HG03159 (cell line): ENCODE data around the gene TBC1D22A.

ENCODE experiments used
- ATAC-seq: cut with Tn5 transposase; IDR thresholded peaks from one replicate; pipeline ENCODE4 v1.9.1; 2021; ENCODE audit warnings: mild to moderate bottlenecking, moderate library complexity; ENCODE audit not compliant: unreplicated experiment

Gene TBC1D22A

DNA sequence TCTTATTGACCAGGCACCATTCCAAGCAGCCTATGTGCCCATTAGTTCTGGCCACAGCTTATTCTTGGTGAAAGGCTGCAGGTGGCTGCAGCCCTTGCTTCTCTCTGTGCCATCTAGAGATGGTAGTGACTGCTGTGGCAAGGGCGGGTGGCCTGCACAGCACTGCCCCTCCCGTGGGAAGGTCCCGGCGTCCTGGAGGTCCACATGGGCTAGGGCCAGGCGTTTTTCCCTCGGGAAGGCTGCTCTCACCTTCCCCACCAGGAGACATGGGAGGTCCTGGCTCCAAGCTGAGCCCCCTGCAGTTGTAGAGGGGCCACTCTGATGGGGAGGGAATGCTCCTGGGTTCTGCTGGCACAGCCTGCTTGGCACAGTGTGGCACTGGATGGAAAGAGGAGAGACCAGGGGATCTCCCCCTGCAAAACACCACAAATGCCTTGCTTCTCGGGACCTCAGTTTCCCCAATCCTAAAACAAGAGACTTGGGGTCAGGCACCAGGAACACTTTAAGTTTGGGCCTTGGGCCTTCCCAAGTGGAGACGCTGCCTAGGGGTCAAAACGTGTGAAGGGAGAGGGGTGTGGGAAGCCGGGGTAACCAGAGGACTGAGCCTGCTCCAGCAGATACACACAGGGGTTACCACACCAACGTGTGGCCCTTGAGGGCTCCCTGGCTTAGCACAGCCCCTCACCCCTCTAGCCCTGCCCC lies 10.0 kb upstream of the TBC1D22A start:
- ATAC-seq: no peak

- no peak for ATAC-seq
These were observed 9.5 kb upstream of the TBC1D22A start for GRCh38 chr22:46752988-46753310.

DNA sequence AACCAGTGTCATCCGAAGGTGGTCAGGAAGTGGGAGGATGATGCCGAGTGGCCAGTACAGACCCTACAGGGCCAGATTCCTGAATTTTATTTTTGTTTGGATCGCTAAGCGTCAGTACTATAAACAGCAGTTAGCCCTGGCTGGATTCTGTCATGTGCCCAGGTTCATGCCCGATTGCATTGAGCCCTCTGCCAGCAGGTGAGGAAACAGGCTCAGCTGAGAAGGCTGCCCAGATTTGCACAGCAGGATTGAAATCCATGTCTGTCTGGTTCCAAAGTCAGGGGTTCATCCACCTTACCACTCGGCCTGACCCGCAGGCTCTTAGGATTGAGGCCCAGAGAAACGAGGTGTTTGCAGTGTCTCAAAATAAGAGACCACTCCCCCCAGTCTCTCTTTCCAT lies 9.1 kb upstream of the TBC1D22A start:
- ATAC-seq: no peak

DNA sequence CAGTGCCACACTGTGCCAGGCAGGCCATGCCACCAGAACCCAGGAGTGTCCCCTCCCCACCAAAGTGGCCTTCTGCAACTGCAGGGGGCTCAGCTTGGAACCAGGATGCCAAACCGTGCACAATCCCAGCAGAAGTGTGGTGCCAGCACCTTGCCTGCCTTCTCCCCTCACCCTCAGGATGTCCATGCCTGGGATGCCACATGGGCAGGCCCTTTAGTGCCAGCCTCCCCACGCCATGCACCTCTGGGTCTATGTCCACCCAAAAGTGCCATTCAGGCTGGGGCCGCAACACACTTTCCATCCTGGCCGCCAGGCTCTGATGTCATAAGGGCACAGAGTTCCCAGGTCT lies 8.7 kb upstream of the TBC1D22A start:
- ATAC-seq: no peak

DNA sequence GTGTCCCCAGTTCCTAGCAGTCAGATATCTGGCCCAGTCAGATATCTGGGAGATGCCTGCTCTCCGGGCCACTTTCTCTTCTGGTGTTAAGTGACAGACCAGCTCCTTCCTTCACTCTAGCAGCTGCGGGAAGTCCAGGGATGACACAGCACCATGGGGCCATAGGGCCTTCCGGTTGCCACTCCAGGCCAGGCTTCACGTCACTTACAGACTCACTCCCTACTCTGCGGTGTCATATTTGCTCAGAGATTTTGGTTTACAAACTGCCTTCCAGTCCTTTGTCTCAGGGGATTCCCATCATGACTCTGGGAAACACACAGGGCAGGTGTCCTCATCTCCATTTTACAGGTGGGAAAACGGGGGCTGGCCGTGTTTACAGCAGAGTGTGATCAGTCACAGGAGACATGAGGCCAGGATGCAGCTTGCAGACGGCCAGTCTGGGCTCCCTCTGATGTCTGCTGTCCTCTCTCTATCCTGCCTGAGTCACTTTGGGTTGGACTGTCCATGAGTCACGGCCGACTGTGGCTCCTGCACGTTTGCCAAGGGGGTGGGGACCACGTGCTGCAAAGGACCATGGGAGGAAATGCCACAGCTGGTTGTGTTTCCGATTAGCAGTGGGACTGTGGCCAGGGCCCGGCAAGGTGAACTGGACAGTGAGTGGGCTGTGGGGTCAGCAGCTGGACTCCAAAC lies 8.2 kb upstream of the TBC1D22A start:
- ATAC-seq: no peak

DNA sequence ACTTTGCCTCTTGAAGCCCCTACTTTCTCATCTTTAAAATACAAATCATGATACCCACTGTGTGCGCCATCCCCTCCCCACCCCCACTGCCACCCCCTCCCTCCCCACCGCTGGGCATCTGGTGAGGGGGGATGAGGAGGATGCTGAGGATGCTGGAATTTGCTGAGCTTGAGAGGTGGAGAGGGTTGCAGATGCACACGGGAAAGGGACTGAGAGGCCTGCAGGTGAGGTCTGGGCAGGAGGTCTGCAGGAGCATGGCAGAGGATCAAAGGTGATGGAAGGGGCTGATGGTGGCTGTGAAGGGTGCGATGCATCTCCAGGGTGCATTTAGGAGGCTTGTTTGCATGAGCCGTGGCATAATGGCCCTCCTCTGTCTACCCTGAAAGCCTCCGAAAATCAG lies 7.6 kb upstream of the TBC1D22A start:
- no peak for ATAC-seq

DNA sequence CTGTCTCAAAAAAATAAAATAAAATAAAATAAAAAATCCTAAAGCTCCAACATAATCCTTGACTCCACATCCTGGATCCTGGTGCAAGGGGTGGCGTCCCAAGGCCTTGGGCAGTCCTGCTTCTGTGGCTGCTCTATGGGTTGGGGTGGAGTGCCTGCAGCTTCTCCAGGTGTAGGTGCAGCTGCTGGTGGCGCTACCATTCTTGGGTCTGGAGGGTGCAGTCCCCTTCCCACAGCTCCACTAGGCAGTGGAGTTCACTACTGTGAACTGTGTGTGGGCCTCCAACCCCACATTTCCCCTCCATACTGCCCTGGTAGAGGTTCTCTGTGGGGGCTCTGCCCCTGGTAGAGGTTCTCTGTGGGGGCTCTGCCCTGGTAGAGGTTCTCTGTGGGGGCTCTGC lies 6.9 kb upstream of the TBC1D22A start:
- ATAC-seq: no peak

GRCh38 chr22:46756097-46756496 lies 6.4 kb upstream of the TBC1D22A start:
- no peak for ATAC-seq

DNA sequence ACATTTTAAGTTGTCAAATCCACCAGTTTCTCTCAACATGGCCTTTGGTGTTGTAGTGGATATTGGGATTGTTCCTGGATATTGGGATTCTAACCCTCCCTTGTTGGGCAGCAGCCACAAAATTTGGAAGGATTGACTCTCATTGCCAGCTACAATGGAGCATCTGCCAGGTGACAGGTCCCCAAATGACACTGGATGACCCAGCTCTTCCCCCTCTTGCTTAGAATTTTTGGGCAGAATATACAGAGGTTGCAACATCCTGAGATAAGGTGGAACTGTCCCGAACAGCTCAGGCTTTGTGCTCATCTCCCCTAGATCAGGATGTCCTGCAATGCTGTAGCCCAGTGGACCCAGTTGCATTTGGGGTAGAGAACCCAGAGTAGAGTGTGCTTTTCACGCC lies 5.3 kb upstream of the TBC1D22A start:
- ATAC-seq: no peak

DNA sequence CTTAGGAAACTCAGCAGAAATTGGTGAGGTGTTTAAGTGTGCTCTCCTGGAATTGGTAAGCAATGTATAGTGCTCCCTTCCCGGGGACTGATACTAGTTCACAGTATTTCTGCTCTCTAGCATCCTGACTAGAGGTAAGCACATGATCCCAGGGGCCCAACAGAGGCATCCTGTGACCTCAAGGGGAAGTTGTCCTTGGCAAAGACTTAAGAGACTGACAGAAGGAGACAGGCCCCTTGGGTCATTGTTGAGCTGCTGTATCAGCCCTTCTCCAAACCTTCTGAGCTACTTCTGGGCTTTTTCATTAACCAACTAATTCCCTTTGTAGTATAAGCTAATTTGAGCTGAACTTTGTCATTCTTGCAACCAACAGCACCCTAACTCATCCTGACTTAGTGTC lies 4.3 kb upstream of the TBC1D22A start:
- ATAC-seq: no peak

DNA sequence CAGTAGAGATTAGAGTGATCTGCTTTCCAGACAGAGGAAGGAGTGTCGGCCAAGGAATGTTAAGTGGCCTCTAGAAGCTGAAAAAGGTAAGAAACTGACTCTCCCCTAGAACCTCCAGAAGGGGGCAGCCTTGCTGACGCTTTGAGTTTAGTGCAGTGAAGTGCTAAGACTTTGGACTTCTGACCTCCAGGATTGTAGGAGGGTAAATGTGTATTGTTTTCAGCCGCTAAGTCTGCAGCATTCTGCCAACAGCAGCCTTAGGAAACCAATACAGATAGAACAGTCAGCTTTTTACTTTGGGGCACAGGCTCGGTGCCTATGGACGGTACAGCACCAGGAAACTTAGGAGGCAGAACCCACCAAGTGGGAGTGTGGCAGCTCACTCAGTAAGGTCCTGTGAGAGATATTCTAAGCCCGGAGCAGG lies 3.6 kb upstream of the TBC1D22A start:
- no peak for ATAC-seq

DNA sequence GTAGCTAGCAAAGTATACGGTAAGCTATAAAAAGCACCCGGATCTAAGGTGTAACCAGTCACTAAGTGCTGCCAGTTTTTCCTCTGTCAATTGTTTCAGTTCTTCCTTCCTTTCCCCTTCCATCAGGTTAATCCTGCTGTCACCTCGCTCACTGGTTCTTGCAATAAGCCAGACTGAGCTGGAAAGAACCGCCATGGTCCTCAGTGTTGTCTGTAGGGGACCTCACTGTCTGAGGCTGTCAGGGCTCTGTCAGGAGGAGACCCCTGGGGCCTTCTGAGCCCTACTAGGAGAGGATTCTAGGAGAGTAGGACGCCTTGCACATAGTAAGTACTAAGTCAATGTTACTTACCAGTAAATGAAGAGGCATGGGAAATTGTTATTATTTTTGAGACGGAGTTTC lies 1.4 kb upstream of the TBC1D22A start:
- ATAC-seq: no peak

- no peak for ATAC-seq
These were observed 762 bp upstream of the TBC1D22A start for GRCh38 chr22:46761539-46762237.

DNA sequence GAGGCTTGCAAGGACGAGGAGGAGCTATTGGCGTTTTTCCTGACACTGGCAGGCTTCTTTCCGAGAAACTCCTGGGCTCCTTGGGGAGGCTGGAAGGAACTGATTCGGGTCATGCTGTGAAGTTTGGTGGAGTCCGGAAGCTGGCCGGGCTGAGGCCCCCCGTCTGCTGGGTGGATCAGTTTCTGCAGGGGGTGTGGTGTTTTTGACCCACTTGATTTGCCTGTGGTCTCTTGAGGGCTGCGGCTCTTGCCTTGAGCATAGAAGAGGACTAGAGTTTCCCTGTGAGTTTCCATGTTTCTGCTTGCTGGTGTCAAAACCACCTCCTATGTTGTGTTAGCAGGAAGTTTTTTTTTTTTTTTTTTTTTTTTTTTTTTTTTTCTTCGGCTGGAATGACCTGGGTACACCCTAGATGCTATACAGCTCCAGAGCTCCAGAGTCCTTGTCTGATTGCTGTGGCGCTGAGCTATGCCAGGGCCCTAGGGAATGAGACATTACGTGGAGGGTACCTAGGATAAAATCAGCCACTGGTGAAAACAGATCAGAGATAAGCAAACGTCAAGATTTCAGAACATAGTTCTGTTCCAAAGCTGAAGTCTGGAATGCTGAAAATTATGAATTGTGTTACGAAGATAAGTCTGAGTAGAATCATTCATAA lies 728 bp downstream of the TBC1D22A start:
- no peak for ATAC-seq

- no peak for ATAC-seq
These were observed 1.8 kb downstream of the TBC1D22A start for GRCh38 chr22:46764140-46764680.

- no peak for ATAC-seq
These were observed 2.5 kb downstream of the TBC1D22A start for GRCh38 chr22:46764779-46765485.

- no peak for ATAC-seq
These were observed 4.2 kb downstream of the TBC1D22A start for GRCh38 chr22:46766611-46767010.

DNA sequence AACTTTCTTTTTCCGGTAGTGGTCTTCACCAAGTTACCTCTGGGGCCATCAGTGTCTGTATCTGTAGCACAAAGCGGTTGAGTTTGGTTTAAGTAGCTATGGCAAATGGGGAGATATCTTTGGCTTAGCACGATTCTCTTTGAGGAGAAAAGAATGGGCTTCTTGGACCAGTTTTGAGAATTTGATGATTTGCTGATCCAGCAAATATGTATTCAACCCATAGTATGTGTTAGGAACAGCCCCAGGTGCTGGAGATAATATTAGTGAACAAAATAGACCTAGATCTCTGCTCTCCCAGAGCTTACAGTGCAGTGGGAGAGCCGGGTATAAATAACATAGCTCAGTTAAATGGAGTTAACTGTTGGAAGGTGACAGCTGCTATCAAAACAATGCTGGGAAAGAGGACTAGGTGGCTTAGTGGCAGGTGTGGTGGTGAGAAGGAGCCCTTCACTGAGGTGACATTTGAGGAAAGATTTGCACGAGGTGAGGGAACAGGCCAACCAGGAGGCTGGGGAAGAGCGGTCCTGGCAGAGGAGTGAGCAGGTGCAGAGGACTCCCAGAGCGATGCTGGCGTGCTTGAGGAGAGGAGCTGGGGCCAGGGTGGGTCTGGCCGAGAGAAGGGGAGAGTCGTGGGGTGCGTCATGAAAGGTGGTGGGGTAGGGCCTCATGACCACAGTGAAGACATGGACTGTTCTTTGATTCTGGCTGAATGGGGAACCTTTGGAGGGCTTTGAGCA lies 5.0 kb downstream of the TBC1D22A start:
- ATAC-seq: no peak

DNA sequence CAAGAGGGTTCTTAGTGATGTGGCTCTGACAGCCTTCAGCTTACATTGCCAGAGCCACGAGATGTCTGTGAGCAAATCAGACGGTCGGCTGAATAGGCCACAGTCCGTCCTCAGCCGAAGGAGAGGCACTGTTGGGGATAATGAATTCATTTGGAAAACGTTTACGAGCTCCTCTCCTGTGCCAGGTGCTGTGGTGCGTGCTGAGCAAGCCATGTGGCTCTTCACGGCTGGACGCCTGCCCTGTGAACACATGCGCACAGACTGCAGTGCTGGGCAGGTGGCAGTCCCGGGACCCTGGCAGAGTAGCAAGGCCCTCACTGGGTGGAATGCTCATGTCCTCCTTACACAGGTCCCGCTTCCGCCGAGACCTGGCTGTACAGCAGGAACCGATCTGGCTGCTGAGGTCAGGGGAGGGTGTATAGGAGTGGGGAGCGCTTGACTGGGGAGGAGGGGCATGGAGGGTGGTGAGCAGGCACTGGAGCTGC lies 6.8 kb downstream of the TBC1D22A start:
- ATAC-seq: no peak

DNA sequence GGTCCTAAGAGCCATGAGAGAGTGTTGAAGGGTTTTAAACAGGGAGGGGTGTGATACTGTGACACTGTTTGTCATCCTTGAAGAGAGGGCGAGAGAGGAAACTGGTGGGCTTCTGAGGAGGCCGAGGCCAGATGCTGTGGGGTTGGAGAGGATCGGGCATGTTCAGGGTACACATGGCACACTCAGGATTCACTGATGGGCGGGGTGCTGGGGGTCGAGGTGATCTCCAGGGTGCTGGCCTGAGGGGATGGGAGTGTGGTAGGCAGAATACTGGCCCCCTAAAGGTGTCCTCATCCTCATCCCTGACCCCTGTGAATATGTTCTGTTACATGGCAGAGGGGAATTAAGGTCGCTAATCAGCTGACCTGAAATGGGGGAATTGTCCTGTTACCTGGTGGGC lies 7.3 kb downstream of the TBC1D22A start:
- no peak for ATAC-seq
